Calu3 (cell line): ENCODE results near the gene VTA1. TPM values are rescaled to one million over a fixed set of nuclear protein-coding genes. Genes with fewer than 3 reads are reported as not detected.

ENCODE experiments used
- BruUV-seq: library from RNA; stranded (reverse); fragments of 400-500 nt; replicated peaks from 2 replicates; lab custom pipeline; 2021; lab: Mats Ljungman, UMichigan
- CTCF ChIA-PET: fragments of 300-600 bp; sonication (Branson Sonifier 250); formaldehyde crosslinking; loops from one replicate; lab custom pipeline; 2022; ENCODE audit warnings: antibody characterized with exemption; lab: Charles Lee
- DNase-seq: peaks from one replicate; pipeline ENCODE4 v3.0.0; 2022
- H3K27ac Mint-ChIP-seq: one replicate; pipeline ENCODE4 v1.8.0; 2022; ENCODE audit warnings: mixed read lengths; ENCODE audit not compliant: unreplicated experiment
- H3K27me3 Mint-ChIP-seq: one replicate; pipeline ENCODE4 v1.8.0; 2022; ENCODE audit warnings: mixed read lengths; ENCODE audit not compliant: unreplicated experiment
- H3K36me3 Mint-ChIP-seq: one replicate; pipeline ENCODE4 v1.8.0; 2022; ENCODE audit warnings: mild to moderate bottlenecking, moderate library complexity, mixed read lengths; ENCODE audit not compliant: insufficient read depth, unreplicated experiment
- H3K4me1 Mint-ChIP-seq: one replicate; pipeline ENCODE4 v1.8.0; 2022; ENCODE audit warnings: mild to moderate bottlenecking, low read depth, mixed read lengths; ENCODE audit not compliant: unreplicated experiment
- H3K4me3 Mint-ChIP-seq: one replicate; pipeline ENCODE4 v1.8.0; 2022; ENCODE audit warnings: mild to moderate bottlenecking, low read depth, moderate library complexity, mixed read lengths; ENCODE audit not compliant: unreplicated experiment
- H3K9me3 Mint-ChIP-seq: one replicate; pipeline ENCODE4 v1.8.0; 2022; ENCODE audit warnings: low read depth, mixed read lengths; ENCODE audit not compliant: unreplicated experiment
- intact Hi-C: fragments of 100-400 bp; cut with micrococcal nuclease; formaldehyde crosslinking; loops from one replicate; pipeline ENCODE4 v1.10.0; 2022; ENCODE audit not compliant: unreplicated experiment
- total RNA-seq: library from RNA; stranded (reverse); gene quantifications from 2 replicates; pipeline ENCODE4 v1.2.3, GENCODE V29; 2022
- TF ChIP-seq, protein P1 (sequence below): fragments of 200-600 bp; IDR thresholded peaks from one replicate; pipeline ENCODE4 v1.8.0; 2022; ENCODE audit warnings: antibody characterized with exemption; ENCODE audit not compliant: unreplicated experiment

Gene VTA1
- total RNA-seq, 1 experiment from 2014 or later, result 35.5 TPM

DNA sequence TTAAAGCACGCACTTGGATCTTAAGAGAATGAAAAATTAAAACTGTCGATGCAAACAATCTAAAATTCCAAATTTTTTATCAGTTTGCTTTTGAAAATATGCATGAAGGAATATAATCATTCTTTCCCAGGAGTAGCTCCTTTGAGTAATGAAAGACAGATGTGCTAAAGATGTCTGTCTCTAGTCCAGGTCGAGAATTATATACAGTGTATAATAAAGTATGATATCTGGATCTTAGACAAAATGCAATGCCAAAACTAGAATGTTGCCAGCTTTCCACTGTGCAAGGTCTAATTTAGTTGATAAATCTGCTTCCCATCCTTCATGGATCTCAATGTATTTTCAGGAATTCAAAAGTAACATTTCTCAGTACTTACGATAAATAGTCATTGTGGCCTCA is 89.6 kb downstream of the VTA1 start:
- Mint-ChIP-seq H3K27ac (no peak overlapping the region), H3K27me3 (no peaks in the 10 kb centered on the region), H3K9me3 (no peaks in the 10 kb centered on the region), H3K4me3 (no peak overlapping the region), H3K36me3 (no peaks in the 10 kb centered on the region), H3K4me1 (no peaks in the 10 kb centered on the region)
- CTCF ChIA-PET, result no interaction called here
- BruUV-seq, result no TSS peak
- TF ChIP-seq, protein P1, sequence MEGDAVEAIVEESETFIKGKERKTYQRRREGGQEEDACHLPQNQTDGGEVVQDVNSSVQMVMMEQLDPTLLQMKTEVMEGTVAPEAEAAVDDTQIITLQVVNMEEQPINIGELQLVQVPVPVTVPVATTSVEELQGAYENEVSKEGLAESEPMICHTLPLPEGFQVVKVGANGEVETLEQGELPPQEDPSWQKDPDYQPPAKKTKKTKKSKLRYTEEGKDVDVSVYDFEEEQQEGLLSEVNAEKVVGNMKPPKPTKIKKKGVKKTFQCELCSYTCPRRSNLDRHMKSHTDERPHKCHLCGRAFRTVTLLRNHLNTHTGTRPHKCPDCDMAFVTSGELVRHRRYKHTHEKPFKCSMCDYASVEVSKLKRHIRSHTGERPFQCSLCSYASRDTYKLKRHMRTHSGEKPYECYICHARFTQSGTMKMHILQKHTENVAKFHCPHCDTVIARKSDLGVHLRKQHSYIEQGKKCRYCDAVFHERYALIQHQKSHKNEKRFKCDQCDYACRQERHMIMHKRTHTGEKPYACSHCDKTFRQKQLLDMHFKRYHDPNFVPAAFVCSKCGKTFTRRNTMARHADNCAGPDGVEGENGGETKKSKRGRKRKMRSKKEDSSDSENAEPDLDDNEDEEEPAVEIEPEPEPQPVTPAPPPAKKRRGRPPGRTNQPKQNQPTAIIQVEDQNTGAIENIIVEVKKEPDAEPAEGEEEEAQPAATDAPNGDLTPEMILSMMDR, result no peak
- intact Hi-C loops, result no loop called here
- DNase-seq, result no peak

DNA sequence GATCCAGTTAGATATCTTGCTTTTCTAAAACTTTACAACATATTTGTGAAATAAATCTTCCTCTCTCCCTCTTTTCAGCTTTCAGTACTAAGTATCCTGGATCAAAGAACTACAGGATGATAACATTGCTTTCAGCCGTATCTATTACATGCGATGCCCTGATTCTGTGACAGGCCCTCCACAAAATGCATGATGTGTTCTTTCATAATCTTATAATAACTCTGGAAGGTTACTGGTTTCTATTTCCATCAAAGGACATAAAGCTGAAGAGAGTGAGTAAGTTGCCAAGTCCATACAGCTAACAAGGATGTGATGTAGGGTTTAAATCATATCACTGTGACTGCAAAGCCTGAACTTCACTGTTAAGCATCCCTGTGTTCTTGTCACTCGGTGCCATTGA is 91.8 kb downstream of the VTA1 start:
- Mint-ChIP-seq H3K36me3 (no peaks in the 10 kb centered on the region), H3K4me1 (peaks cover 8% of the 10 kb centered on the region), H3K4me3 (no peak overlapping the region), H3K9me3 (no peaks in the 10 kb centered on the region), H3K27me3 (no peaks in the 10 kb centered on the region), H3K27ac (no peak overlapping the region)
- TF ChIP-seq, protein P1, result no peak
- CTCF ChIA-PET, result no interaction called here
- intact Hi-C loops, result no loop called here
- no TSS peak for BruUV-seq
- DNase-seq, result no peak

DNA sequence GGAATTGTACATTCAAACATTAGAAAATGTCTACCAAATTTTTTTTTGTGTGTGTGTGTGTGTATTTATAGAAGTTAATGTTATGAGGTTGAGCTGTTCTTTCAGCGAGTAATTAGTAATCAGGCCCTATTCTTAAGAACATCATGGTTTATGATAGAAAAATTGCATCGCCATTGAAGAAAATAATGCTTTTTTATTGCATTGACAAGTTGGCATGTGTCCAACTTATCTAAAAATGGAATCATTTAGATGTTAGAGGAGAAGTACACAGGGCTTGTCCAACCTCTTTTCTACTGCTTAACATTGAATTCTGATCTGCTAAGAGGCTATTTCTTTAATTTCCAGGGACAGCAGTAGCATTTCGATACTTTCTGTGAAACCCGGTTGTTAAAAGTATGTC is 93.1 kb downstream of the VTA1 start:
- no peak overlapping the region for H3K4me3 Mint-ChIP-seq
- TF ChIP-seq, protein P1, result no peak
- no peaks in the 10 kb centered on the region for H3K9me3 Mint-ChIP-seq
- H3K27ac Mint-ChIP-seq, result no peak overlapping the region
- CTCF ChIA-PET, result no interaction called here
- H3K36me3 Mint-ChIP-seq, result no peaks in the 10 kb centered on the region
- intact Hi-C loops, result no loop called here
- BruUV-seq, result no TSS peak
- no peak for DNase-seq
- H3K27me3 Mint-ChIP-seq, result no peaks in the 10 kb centered on the region
- H3K4me1 Mint-ChIP-seq, result peaks cover 13% of the 10 kb centered on the region

DNA sequence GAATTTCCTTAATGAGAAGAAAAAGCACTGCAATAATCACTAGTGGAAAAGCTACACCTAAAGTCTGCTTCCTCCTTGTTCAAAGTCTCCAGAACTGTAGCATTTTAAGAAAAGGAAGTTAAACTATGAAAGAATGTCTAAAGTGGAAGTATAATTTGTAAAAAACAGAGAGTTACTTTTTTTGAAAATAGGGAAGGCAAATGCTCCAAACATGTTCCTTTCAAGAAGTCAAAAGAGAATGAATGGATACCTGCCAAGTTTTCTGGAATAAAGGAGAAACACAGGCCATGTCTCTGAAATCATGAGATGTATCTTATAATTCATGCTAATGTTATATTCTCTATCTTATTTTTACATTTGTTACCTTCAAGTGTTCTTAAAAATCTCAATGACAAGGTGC is 94.0 kb downstream of the VTA1 start:
- TF ChIP-seq, protein P1, result no peak
- H3K27me3 Mint-ChIP-seq, result no peaks in the 10 kb centered on the region
- H3K9me3 Mint-ChIP-seq, result no peaks in the 10 kb centered on the region
- H3K36me3 Mint-ChIP-seq, result no peaks in the 10 kb centered on the region
- peaks cover 15% of the 10 kb centered on the region for H3K4me1 Mint-ChIP-seq
- CTCF ChIA-PET, result no interaction called here
- no peak for DNase-seq
- BruUV-seq, result no TSS peak
- intact Hi-C loops, result no loop called here
- H3K4me3 Mint-ChIP-seq, result no peak overlapping the region
- no peak overlapping the region for H3K27ac Mint-ChIP-seq
